ENCODE results near the gene SYPL1.

Gene SYPL1

DNA sequence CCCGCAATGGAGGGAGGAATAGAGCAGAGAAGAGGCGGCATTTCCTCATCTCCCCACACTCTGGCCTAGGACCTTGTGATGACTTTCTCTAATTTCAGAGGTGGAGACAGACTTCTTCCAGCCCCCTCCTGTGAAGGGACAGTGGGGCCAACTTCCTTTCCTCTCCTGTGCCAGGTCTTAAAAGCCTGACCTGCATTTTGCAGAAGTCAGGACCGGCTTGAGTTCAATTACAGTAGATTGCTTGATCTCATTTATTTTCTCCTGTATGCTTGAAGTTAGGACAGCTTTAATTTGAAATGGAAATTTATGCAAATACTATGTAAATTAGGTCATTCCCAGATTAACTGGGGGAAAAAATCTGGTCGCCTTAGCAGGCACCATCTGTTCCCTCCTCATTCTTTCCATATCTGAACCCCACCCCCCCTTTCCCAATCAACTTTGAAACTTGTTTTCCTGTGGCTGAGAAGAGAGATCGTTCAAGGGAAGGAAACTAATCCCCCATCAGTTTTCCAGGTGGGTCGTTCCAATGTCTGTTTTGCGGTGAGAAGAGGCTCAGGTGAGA lies 57.1 kb downstream of the SYPL1 start:
- Histone ChIP-seq H3K4me3 (ENCODE audit: low read depth in 1 of 2, low read length in 2 of 2) (no peak overlapping the region), H3K9me3 (ENCODE audit: insufficient read depth, low read length, severe bottlenecking) (peaks cover 3% of the 10 kb centered on the region), H2AFZ (ENCODE audit: low read depth, low read length) (no peak overlapping the region), H3K27ac (ENCODE audit: low read length) (no peak overlapping the region), H3K27me3 (ENCODE audit: insufficient read depth, low read length, poor library complexity) (peaks cover 25% of the 10 kb centered on the region), H3K4me1 (ENCODE audit: insufficient read depth, low read length) (peaks cover 28% of the 10 kb centered on the region), H3K4me2 (ENCODE audit: insufficient read depth, low read length) (no peak overlapping the region), H3K36me3 (ENCODE audit: insufficient read depth, low read length) (no peaks in the 10 kb centered on the region), H3K79me2 (ENCODE audit: insufficient read depth, low read length) (no peaks in the 10 kb centered on the region), H4K20me1 (ENCODE audit: insufficient read depth, low read length) (no peaks in the 10 kb centered on the region), H3K9ac (ENCODE audit: low read depth, low read length) (no peak overlapping the region)
- TF ChIP-seq, protein P1, sequence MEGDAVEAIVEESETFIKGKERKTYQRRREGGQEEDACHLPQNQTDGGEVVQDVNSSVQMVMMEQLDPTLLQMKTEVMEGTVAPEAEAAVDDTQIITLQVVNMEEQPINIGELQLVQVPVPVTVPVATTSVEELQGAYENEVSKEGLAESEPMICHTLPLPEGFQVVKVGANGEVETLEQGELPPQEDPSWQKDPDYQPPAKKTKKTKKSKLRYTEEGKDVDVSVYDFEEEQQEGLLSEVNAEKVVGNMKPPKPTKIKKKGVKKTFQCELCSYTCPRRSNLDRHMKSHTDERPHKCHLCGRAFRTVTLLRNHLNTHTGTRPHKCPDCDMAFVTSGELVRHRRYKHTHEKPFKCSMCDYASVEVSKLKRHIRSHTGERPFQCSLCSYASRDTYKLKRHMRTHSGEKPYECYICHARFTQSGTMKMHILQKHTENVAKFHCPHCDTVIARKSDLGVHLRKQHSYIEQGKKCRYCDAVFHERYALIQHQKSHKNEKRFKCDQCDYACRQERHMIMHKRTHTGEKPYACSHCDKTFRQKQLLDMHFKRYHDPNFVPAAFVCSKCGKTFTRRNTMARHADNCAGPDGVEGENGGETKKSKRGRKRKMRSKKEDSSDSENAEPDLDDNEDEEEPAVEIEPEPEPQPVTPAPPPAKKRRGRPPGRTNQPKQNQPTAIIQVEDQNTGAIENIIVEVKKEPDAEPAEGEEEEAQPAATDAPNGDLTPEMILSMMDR (IDR thresholded peaks at IDR 0.05; ENCODE audit: borderline replicate concordance, extremely low read depth, low read length, poor library complexity, severe bottlenecking) = no peak
- no peak for TF ChIP-seq EZH2 (IDR thresholded peaks at IDR 0.05; ENCODE audit: borderline replicate concordance, low read depth, low read length, severe bottlenecking)
- ATAC-seq (ENCODE audit: insufficient read depth, low read depth) (no peak), DNase-seq (no peak)

DNA sequence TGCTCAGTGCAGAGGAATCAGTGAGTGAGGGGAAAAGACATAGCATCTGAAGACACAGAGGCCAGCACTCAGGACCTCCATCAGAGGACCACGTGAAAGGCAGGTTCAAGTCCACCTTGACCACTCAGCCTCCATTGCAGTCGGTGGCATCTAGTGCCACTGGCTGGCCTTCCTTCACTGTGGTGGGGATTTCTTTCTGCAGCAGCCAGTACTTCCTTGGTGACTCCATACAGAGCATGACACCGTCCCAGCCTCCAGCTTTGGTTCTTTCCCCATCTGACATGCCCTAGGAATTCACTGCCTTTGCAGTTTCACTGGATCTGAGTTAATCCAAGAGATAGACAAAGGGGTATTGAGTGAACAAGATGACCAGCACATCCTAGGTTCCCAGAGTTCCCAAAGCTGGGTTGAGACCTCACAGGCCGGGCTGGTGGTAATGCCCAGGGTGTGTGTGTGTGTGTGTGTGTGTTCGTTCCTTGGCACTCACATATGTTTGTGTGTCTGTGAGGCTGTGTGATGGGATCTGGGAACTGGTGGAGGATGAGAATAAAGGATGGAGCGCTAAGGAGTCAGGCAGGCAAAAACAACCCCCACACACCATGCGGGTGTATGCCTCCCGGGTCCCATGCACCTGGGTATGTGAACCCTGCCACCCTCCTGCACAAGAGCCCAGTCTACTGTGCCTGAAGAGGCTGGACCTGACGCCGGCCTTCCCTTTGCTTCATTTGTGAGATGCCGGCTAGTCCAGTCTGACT lies 57.8 kb downstream of the SYPL1 start:
- Histone ChIP-seq H3K4me3 (ENCODE audit: low read depth in 1 of 2, low read length in 2 of 2) (no peak overlapping the region), H3K4me2 (ENCODE audit: insufficient read depth, low read length) (no peak overlapping the region), H3K36me3 (ENCODE audit: insufficient read depth, low read length) (no peaks in the 10 kb centered on the region), H2AFZ (ENCODE audit: low read depth, low read length) (no peak overlapping the region), H3K27me3 (ENCODE audit: insufficient read depth, low read length, poor library complexity) (peaks cover 32% of the 10 kb centered on the region), H3K9ac (ENCODE audit: low read depth, low read length) (no peak overlapping the region), H3K9me3 (ENCODE audit: insufficient read depth, low read length, severe bottlenecking) (peaks cover 3% of the 10 kb centered on the region), H3K27ac (ENCODE audit: low read length) (no peak overlapping the region), H3K79me2 (ENCODE audit: insufficient read depth, low read length) (no peaks in the 10 kb centered on the region), H3K4me1 (ENCODE audit: insufficient read depth, low read length) (peaks cover 26% of the 10 kb centered on the region), H4K20me1 (ENCODE audit: insufficient read depth, low read length) (no peaks in the 10 kb centered on the region)
- DNase-seq (no peak), ATAC-seq (ENCODE audit: insufficient read depth, low read depth) (no peak)
- TF ChIP-seq, protein P1 (IDR thresholded peaks at IDR 0.05; ENCODE audit: borderline replicate concordance, extremely low read depth, low read length, poor library complexity, severe bottlenecking) = no peak

DNA sequence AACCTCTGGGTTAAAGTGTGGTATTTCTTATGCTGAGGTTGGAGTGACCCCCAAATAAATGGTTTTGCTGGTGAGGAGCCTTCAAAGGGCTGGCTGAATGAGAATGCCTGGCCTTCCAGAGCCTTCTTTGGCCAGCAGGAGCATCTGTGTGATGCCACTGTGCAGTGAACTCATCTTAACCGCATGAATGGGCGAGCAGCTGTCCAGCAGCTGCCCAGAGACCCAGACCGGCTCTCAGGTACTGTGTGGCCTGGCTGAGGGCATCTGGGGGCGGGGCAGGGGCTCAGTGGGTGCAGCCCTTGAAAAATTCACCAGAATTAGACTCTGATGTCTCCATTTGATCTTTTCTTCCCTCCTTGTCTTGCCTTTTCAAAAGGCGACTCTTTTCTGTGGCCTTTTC lies 59.0 kb downstream of the SYPL1 start:
- H3K4me2 ChIP-seq (ENCODE audit: insufficient read depth, low read length) = no peak overlapping the region
- ATAC-seq (ENCODE audit: insufficient read depth, low read depth) (no peak), DNase-seq (no peak)
- H3K4me1 ChIP-seq (ENCODE audit: insufficient read depth, low read length) = peaks cover 14% of the 10 kb centered on the region
- no peaks in the 10 kb centered on the region for H3K36me3 ChIP-seq (ENCODE audit: insufficient read depth, low read length)
- H3K79me2 ChIP-seq (ENCODE audit: insufficient read depth, low read length) = no peaks in the 10 kb centered on the region
- peaks cover 38% of the 10 kb centered on the region for H3K27me3 ChIP-seq (ENCODE audit: insufficient read depth, low read length, poor library complexity)
- no peak overlapping the region for H3K27ac ChIP-seq (ENCODE audit: low read length)
- H3K9me3 ChIP-seq (ENCODE audit: insufficient read depth, low read length, severe bottlenecking) = peaks cover 3% of the 10 kb centered on the region
- no peak overlapping the region for H3K4me3 ChIP-seq (ENCODE audit: low read depth in 1 of 2, low read length in 2 of 2)
- TF ChIP-seq EZH2 (IDR thresholded peaks at IDR 0.05; ENCODE audit: borderline replicate concordance, low read depth, low read length, severe bottlenecking) = no peak
- TF ChIP-seq, protein P1 (IDR thresholded peaks at IDR 0.05; ENCODE audit: borderline replicate concordance, extremely low read depth, low read length, poor library complexity, severe bottlenecking) = no peak
- H4K20me1 ChIP-seq (ENCODE audit: insufficient read depth, low read length) = no peaks in the 10 kb centered on the region
- H2AFZ ChIP-seq (ENCODE audit: low read depth, low read length) = no peak overlapping the region
- no peak overlapping the region for H3K9ac ChIP-seq (ENCODE audit: low read depth, low read length)
